Activated CD4-positive, alpha-beta T cell treated with anti-CD3 and anti-CD28 coated beads, Interleukin-2, amount 50 U/mL, for 24 hours (primary cell): ENCODE results near the gene HSPA12A.
A peak's percentile ranks its signal among the peaks of the same experiment; 100 is the strongest.

ENCODE experiments used
- DNase-seq, 2 donors: peaks; one replicate each; pipeline ENCODE4 v3.0.0-alpha.2; 2020; ENCODE audit warnings: low read depth in 1 of 2, low spot score in 1 of 2

The HSPA12A gene, protein sequence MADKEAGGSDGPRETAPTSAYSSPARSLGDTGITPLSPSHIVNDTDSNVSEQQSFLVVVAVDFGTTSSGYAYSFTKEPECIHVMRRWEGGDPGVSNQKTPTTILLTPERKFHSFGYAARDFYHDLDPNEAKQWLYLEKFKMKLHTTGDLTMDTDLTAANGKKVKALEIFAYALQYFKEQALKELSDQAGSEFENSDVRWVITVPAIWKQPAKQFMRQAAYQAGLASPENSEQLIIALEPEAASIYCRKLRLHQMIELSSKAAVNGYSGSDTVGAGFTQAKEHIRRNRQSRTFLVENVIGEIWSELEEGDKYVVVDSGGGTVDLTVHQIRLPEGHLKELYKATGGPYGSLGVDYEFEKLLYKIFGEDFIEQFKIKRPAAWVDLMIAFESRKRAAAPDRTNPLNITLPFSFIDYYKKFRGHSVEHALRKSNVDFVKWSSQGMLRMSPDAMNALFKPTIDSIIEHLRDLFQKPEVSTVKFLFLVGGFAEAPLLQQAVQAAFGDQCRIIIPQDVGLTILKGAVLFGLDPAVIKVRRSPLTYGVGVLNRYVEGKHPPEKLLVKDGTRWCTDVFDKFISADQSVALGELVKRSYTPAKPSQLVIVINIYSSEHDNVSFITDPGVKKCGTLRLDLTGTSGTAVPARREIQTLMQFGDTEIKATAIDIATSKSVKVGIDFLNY

GRCh38 chr10:116742367-116743265 is at the start of gene HSPA12A:
HSPA12A (minus strand) TSS chr10:116742566; CDS start chr10:116742469, 97 bp downstream.
- DNase-seq: peak; percentile 20 to 40

DNA sequence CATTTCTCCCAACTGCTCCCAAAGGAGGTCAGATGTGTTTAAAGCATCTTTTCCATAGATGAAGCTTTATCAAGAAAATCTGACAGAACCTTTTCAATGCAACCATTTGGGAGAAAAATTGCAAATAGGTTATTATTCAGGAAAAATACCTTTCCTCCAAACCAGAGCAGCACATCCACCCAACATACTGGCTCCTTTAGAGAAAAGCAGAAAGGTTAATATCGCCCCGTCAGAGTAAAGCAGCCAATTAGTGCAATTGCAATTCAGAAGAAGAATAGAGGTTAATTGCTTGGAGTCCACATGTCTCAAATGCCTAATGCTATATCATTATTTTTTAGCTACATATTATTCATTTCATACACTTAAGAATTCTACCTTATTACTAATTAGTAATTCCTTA is 48.9 kb upstream of the HSPA12A start:
- no peak for DNase-seq

GRCh38 chr10:116787893-116788665 is 45.7 kb upstream of the HSPA12A start:
- peak; percentile 48 to 66 for DNase-seq

GRCh38 chr10:116787053-116787659 is 44.8 kb upstream of the HSPA12A start:
- DNase-seq: no peak

DNA sequence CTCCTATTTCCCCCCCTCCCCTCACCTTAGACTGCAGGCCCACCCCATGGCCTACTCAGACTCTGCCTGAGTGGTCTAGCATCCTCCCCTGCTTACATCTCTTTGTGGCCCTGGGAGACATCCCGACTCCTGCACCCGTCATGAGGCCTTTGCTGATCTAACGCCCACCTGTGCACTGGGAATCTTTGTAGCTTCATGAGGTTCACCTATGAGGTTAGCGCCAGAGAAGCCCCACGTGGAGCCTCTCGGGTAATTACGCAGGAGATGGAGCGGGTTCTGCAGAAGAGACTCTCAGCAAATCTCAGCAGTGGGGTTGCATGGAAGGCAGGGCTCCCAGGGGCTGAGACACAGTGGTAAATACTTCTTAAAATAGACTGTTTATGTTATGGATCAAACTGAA is 43.5 kb upstream of the HSPA12A start:
- no peak for DNase-seq

- no peak for DNase-seq
Measured at GRCh38 chr10:116785282-116785681, 42.9 kb upstream of the HSPA12A start.

DNA sequence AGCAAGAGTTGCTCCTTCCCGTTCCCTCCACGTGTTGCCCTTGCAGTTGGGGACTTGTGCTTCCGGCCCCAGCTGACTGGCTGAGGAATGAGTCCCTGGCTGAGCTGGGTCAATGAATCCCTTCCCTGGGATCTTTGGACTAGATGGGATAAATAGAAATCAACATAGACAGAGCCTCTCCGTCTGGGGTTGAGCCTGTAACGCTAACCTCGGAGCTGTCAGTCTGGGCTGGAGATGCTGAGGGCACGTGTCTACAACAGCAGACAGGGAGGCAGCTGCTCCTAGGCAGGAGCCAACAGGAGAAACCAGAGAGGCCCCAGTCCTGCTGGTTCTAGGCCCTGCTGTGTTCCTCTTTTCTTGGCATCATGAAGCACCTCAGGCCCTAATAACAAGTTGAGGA is 42.3 kb upstream of the HSPA12A start:
- no peak for DNase-seq

GRCh38 chr10:116784035-116784434 is 41.7 kb upstream of the HSPA12A start:
- no peak for DNase-seq

- no peak for DNase-seq
Measured at GRCh38 chr10:116783011-116783655, 40.8 kb upstream of the HSPA12A start.

- no peak for DNase-seq
Measured at GRCh38 chr10:116781370-116781884, 39.1 kb upstream of the HSPA12A start.

DNA sequence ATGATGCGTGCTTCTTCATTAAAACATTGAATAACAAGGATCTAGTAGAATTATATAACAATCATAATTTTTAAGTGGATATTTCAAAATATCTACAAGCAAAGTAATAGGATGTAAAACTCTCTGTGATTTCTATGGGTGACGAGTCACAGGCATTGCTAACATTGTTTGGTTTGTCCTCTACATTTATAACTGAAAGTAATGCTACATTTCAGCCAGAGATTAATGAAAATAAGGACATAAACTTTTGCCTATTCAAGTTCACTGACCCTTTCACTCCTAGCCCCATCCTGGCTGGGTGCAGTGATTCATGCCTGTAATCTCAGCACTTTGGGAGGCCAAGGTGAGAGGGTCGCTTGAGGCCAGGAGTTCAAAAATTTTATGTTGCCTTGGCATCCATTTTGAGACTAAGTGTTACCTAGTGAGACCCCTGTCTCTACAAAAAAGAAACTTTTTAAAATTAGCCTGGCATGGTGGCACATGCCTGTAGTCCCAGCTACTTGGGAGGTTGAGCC is 38.4 kb upstream of the HSPA12A start:
- DNase-seq: no peak

- DNase-seq: no peak
Measured at GRCh38 chr10:116779076-116779687, 36.8 kb upstream of the HSPA12A start.

GRCh38 chr10:116777006-116777405 is 34.6 kb upstream of the HSPA12A start:
- no peak for DNase-seq

- DNase-seq: no peak
Measured at GRCh38 chr10:116775488-116776400, 33.4 kb upstream of the HSPA12A start.

GRCh38 chr10:116774728-116775151 is 32.4 kb upstream of the HSPA12A start:
- DNase-seq: no peak

- no peak for DNase-seq
Measured at GRCh38 chr10:116772909-116773705, 30.7 kb upstream of the HSPA12A start.

GRCh38 chr10:116771959-116772585 is 29.7 kb upstream of the HSPA12A start:
- no peak for DNase-seq
